HS-27A (cell line): ENCODE results near the gene MCTP2.

Source experiments
- DNase-seq: peaks from one replicate; pipeline ENCODE4 v3.0.0-alpha.2; 2012; ENCODE audit warnings: low read depth, missing footprints

MCTP2 gene

DNA sequence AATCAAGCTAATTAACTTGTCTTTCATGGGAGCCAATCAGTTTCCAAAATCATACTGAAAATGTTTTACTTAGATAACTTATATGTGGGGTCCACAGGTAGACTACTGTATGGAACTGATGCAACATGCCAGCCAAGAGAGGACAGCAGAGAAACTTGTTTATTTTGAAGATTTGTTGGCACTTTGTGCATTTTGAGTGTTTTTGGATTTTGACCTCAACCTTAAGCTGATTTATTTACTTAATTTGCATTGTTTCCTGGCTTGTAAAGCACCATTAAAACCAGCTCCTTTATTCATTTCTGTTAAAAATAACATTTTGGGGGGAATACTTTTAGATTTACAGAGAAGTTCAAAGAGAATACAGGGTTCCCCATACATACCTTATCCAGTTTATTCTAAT lies 166.6 kb downstream of the MCTP2 start:
- no peak for DNase-seq

- DNase-seq, result no peak
Observed at GRCh38 chr15:94400526-94401298, 169.4 kb downstream of the MCTP2 start.

GRCh38 chr15:94403331-94403730 lies 172.0 kb downstream of the MCTP2 start:
- no peak for DNase-seq

GRCh38 chr15:94404733-94405283 lies 173.4 kb downstream of the MCTP2 start:
- no peak for DNase-seq

GRCh38 chr15:94411285-94411684 lies 179.9 kb downstream of the MCTP2 start:
- DNase-seq, result no peak

DNA sequence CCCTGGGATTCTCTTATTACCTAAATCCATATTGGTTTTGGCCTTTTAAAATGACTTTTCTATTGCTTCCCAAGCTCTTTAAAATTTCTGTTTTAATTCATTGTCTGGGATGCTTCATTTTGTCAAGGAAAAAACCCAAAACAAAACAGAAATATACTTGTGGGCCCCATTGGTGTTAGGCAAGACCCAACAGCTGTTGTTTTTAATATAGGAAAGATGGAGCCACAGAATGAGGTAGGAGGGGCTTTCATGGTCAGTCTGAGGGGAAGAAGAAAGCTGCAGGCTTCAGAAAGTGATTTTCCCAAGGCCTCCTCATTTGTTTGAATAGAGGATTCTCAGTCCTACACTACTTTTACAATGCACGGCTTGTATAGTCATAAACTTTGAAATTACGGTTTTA lies 180.5 kb downstream of the MCTP2 start:
- DNase-seq, result no peak

DNA sequence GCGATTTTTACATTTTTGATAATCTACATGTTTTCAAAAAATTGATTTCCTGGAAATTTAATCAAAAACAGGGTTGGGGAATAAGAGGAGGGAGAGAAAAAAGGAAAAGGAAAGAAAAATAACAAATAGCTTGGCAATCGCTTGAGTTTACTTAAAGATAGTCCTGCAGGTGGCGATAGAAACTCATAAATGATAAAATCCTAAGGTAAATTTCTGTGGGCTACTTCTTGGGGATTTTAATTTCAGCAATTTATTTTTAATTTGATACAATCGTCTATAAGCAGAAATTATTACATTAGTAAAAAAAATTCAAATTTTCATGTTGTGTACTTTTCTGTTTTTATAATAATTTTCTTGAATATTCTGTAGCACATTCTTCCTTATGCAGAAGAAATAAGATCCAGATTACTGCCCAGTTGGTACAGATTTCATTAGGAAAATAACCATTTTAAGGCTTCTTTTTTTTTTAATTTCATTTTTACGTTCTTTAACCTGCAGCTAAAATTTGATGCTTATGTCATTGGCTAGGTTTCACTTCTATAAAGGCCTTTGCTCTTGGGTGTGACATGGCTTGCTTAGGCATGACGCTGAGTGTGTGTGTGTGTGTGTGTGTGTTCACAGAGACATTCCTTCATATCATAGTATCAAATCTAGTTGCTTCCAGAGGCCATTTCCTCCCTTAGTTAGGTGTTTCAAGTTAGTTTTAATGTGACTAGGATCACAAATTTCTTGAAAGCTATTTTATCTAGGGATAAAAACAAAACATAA lies 181.8 kb downstream of the MCTP2 start:
- DNase-seq, result no peak

GRCh38 chr15:94414916-94415315 lies 183.6 kb downstream of the MCTP2 start:
- DNase-seq, result no peak

GRCh38 chr15:94416267-94416666 lies 184.9 kb downstream of the MCTP2 start:
- no peak for DNase-seq

GRCh38 chr15:94416820-94417219 lies 185.5 kb downstream of the MCTP2 start:
- DNase-seq, result no peak

DNA sequence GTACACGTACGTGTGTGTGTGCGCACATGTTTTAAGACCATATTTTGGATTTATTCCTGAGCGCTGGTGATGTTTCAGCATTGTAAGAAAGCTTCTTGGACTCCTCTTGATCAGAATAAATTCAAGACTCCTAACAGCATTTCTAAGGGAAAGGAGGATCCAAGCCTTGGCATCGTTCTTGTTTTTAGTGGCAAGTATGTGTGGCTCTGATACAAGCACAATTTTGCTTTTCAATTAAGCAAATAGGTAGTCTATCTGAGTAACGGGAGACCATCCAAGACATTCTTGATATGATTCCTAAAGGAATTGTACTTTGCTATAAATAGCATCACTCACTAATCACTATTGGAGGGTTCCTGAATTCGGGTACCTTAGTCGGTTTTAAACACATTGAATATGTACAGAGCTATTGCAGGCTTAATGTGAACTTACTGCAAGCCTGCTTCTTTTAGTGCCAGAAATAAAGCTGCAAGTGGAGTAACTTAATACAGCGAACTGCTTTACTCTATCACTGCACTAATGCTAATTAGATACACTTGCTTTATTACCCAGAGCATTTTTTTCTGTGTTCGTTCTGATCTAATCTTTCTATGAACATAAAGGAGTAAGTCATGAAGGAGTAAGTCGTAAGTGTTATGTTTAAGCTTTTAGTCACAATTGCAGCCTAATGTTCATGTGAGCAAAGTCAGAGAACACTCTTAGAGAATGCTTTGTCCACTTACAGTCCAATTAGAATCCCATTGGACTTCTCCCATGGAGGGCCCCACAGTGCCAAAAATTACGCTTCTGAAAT lies 186.3 kb downstream of the MCTP2 start:
- no peak for DNase-seq

DNA sequence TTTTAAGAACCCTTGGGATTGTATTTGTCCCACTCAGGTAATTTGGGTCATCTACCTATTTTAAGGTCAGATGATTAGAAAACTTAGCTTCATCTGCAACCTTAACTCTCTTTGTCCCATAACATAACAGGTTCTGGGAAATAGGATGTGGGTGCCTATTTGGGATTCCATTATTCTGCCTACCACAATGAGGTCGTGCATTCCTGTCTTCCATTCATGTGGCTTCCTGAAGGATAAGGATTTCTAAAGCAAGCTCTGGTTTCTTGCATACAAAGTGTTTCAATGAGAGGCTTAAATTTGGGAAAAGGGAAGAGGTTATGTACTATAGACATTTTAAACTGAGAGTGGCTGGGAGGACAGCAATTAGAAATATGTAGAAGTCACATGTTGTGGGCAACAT lies 190.3 kb downstream of the MCTP2 start:
- no peak for DNase-seq

DNA sequence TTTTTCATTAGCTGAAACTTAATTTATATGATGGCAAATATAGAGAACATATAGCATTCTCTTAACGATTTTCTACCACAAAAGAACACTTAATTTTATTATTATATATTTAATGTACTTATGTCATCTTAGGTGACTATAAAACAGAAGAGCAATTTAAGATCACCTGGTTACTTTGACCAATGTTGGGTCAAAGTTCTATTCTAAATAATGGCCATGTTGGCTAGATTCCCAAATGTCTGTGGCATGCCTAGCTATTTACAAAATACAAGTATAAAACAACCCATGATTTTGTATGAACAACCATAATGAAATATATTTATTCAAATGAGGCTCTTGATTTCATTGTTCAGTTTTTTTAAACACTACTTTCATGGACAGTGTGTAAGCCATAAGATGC lies 200.9 kb downstream of the MCTP2 start:
- DNase-seq, result no peak

- DNase-seq, result no peak
Observed at GRCh38 chr15:94439158-94439557, 207.8 kb downstream of the MCTP2 start.

- no peak for DNase-seq
Observed at GRCh38 chr15:94441760-94442159, 210.4 kb downstream of the MCTP2 start.

DNA sequence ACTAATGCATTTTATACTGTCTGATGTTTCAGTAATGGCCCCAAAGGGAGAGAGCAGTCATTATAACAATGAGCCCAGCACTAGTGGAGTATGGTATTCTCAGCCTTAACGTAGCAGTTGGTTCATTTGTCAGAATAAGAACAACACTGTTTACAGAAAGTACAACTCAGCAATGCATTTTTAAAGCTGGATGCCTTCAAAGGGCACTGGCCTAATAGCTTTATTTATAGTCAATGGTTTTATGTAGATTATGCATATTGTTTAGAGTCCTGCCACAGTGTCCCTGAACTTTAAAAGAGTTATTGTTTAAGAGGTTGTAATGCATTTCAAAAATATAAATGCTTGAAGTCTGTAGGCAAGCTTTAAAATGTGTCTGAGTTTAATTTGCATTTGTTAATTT lies 211.1 kb downstream of the MCTP2 start:
- DNase-seq, result no peak

DNA sequence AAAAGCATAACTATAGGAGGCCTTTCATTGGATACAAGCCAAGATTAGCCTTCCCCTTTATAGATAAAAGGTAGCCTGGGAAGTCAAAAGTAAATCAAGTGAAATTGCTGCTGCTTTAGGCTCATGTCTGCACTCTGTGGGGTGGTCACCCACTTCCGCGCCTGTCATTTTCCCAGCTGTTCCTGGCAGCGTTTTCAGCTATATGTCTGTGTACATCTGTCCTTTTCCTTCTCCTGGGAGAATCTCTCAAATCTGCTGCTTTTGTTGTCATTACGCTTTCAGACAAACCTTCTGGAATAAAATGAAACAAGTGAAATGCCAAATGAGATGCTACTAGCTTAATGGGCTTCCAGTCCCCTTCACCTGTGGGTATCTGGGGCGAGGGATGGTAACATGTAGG lies 211.8 kb downstream of the MCTP2 start:
- no peak for DNase-seq

DNA sequence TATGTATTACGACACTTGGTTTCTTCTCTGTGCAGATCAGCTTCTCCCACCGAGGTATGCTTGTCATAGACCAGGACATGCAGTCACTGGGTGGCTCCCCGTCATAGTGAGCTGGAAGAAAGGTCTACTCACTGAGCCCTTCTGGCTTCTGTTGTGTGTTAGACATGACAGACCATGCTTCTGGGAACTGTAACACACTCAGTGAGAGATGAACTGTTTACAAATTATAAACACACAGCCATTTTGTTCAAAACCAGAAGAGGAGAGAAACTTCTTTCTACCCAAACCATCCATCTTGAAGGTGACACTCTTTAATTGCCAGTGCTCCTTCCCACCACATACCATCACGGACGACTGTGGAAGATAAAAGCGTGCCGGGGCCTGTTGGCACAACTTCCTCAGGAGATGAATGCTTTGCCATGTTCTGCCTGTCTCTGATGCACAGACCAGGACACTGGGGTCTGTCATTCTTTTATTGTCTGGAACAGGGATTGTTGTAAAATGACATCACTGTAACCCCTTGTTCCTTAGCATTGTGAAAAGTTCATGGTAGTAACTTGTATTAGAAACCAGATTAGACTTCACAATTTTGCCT lies 214.3 kb downstream of the MCTP2 start:
- no peak for DNase-seq

DNA sequence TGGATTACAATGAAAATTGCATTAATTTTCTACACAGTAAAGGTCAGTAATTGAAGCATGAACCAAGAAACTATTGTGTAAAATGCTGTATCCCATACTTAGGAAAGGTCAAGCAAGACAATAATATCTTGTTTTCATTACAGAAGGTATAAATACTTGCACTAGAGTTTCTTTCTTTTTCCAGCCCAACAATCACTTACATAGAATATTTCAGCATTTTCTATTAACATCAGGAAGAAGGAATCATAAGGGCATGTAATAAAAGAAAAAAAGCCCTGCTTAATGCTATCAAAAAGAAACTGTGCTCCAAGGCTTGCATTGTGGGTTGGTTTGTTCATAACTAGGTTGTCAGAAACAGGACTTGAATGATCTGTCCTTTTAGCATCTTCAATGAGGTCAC lies 215.1 kb downstream of the MCTP2 start:
- DNase-seq, result no peak

DNA sequence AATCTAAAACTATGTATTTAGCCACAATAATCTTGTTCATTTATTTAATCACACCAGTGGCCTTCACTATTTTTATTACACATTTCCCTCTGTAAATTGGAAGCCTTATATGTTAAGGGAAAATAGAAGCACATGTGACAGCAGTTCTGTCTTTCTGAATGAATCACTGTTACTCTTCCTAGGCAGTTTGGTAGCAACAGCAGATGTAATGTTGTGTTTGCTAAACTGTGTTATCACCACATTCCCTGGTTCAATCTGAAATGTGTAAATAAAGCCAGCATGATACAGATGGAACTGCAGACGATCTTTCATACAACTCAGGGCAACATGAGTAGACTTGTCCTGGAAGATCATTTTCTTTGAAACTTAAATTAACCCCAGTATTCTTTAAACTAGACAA lies 220.1 kb downstream of the MCTP2 start:
- no peak for DNase-seq

- DNase-seq, result no peak
Observed at GRCh38 chr15:94453227-94453988, 222.0 kb downstream of the MCTP2 start.
